ENCODE data around the gene TSC2. TPM values are rescaled to one million over a fixed set of nuclear protein-coding genes. Genes with fewer than 3 reads are reported as not detected.
A peak's percentile ranks its signal among the peaks of the same experiment; 100 is the strongest.

Gene TSC2
- total and polyA plus RNA-seq, 2 of the 13 experiments (the other 11 are each of a cell fraction or from before 2014, with no cell fraction given) = 19.6 to 40.4 TPM

GRCh38 chr16:2046893-2047329, 874 bp upstream of the TSC2 start (continued):
- TF ChIP-seq ZMAT5 (CRISPR knock-in tag; IDR thresholded peaks at IDR 0.05; ENCODE audit: borderline replicate concordance, low read depth) (no peak), ZMYM4 (CRISPR knock-in tag; IDR thresholded peaks at IDR 0.05) (0 out of 2 replicates have a peak, but pooled peaks have one; percentile 36), FOXP1 (IDR thresholded peaks at IDR 0.05) (no peak), FOXP1 (CRISPR knock-in tag; IDR thresholded peaks at IDR 0.05) (0 out of 2 replicates have a peak, but pooled peaks have one; percentile 23), ZNF124 (CRISPR knock-in tag; IDR thresholded peaks at IDR 0.05) (0 out of 2 replicates have a peak, but pooled peaks have one; percentile 8), PATZ1 (CRISPR knock-in tag; IDR thresholded peaks at IDR 0.05) (peak; percentile 89; the same call in 1 of the 2 replicates), ZNF503 (CRISPR knock-in tag; IDR thresholded peaks at IDR 0.05) (no peak), CENPX (CRISPR knock-in tag; IDR thresholded peaks at IDR 0.05) (no peak), FOXP4 (CRISPR knock-in tag; IDR thresholded peaks at IDR 0.05) (0 out of 2 replicates have a peak, but pooled peaks have one; percentile 17)
